ENCODE measurements around the gene VAV3. TPM values are rescaled to one million over a fixed set of nuclear protein-coding genes. Genes with fewer than 3 reads are reported as not detected.

VAV3 gene
- total and polyA plus RNA-seq, 9 of the 15 experiments (the other 6 are each of a cell fraction or from before 2014, with no cell fraction given), result not detected

GRCh38 chr1:107588321-107588720 is 376.7 kb downstream of the VAV3 start:
- Histone ChIP-seq H3K9ac (ENCODE audit: insufficient read depth in 1 of 2, low read depth in 2 of 2, low read length in 2 of 2) (no peak overlapping the region), H3K27me3 (ENCODE audit: control insufficient read depth in 2 of 2, insufficient read depth in 2 of 2, low read length in 2 of 2) (no peaks in the 10 kb centered on the region), H3K4me2 (ENCODE audit: insufficient read depth, low read length) (no peak overlapping the region), H3K9me1 (ENCODE audit: control insufficient read depth, insufficient read depth, low read length) (no peaks in the 10 kb centered on the region), H3K9me3 (replicated peaks; ENCODE audit: control insufficient read depth, insufficient read depth, low read depth, low read length) (no peaks in the 10 kb centered on the region; the same call in 1 of the 2 replicates), H2AFZ (ENCODE audit: low read depth, low read length) (no peak overlapping the region), H3K4me3 (no peak overlapping the region), H3K79me2 (ENCODE audit: control insufficient read depth, insufficient read depth, low read length) (no peaks in the 10 kb centered on the region), H3K4me1 (replicated peaks in 1 of 2; ENCODE audit: control insufficient read depth in 2 of 2, insufficient read depth in 2 of 2, low read length in 2 of 2) (no peaks in the 10 kb centered on the region), H4K20me1 (replicated peaks; ENCODE audit: control insufficient read depth, insufficient read depth, low read length) (no peaks in the 10 kb centered on the region), H3K27ac (ENCODE audit: extremely low read depth, low read depth, low read length) (no peak overlapping the region), H3K36me3 (ENCODE audit: control insufficient read depth, insufficient read depth, low read length) (no peaks in the 10 kb centered on the region)
- POLR2A ChIA-PET, result no interaction called here
- ATAC-seq, result no peak
- WGBS (ENCODE audit: insufficient coverage, low coverage, missing lambda C conversion rate), result 0% methylated on average over 1 of the region's 1 CpG
- no TSS peak for BruUV-seq (replicated peaks)
- intact Hi-C loops (cut with micrococcal nuclease), result no loop called here
- in situ Hi-C loops (cut with MboI), result no loop called here
- DNase-seq (ENCODE audit: extremely low read depth in 1 of 4, low spot score in 3 of 4), result no peak
- CTCF ChIA-PET (ENCODE audit: low intra/inter-chr PET ratio), result no interaction called here
- TF ChIP-seq ID3 (CRISPR knock-in tag; IDR thresholded peaks at IDR 0.05), result no peak
- no peak for TF ChIP-seq ID3 (tag; IDR thresholded peaks at IDR 0.05)
- no peak for TF ChIP-seq ZNF311 (CRISPR knock-in tag; IDR thresholded peaks at IDR 0.05)
- TF ChIP-seq ZBTB11 (CRISPR knock-in tag; IDR thresholded peaks at IDR 0.05), result no peak
- TF ChIP-seq SMAD2 (IDR thresholded peaks at IDR 0.05; ENCODE audit: low read depth, low read length), result no peak
- no peak for TF ChIP-seq CBX1 (IDR thresholded peaks at IDR 0.05; ENCODE audit: low read depth)
- no peak for FAIRE-seq
